Activated CD4-positive, alpha-beta T cell treated with anti-CD3 and anti-CD28 coated beads, Interleukin-10, Interleukin-2, amounts not matched to agents 100 ng/mL and 50 ng/mL, durations not matched to agents 16 hours and 8 hours (primary cell): ENCODE results near the gene PPP3R1.

Source experiments
- DNase-seq: peaks from one replicate; pipeline ENCODE4 v3.0.0-alpha.2; 2020

The PPP3R1 gene

DNA sequence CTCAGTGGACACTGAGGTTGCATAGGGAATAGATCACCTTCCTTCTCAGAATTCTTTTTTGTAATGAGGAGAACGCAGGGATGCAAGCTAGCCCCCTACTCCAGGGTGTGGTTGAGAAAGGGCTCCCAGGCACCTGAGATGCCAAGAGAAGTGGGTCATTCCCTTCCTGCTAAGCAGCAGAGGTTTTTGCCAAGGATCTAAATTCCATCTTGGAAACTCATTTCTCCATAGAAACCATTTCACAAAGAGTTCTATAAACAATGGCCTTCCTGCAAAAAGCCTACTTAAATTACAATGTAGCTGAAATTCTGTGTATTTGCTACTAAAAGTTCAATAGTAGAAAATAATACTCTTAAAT is 3.7 kb upstream of the PPP3R1 start:
- DNase-seq, result no peak

DNA sequence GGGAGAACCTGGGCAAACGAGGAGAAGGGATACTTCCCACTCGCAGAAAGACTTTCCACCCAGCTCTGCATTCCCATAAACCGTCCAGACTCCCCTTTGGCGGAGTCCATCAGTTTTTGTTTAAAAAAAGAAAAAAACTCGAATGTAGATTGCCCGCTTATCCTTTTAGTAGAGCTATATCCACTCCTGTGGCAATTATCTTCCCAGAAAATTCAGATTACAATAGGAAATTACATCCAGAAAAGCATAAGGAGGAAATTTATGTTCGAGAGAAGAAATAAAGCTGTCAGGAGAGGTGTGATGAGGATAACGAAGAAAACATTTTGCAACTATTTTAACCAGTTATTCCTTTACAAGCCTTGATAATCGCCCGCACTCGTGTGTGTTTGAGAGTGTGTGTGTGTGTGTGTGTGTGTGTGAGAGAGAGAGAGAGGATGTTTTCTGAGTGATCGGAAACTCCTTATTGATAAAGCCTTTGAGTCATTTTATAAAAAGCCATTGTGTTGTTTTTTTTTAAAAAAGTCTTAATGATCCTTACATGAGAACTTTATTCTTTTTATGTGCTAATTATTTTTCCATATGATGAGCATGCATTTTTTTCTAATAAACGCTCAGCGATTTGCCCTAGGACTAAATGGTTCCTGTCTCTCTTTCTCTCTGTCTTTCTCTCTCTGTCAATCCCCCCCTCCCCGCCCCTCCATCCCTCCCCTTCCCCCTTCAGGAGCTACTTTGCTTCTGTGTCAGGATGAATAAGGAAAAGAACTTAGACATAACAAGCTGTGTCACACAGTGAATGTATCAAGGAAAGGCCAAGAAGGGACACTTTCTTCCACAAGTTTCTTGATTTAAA is 1.1 kb upstream of the PPP3R1 start:
- DNase-seq, result peak; percentile 60

DNA sequence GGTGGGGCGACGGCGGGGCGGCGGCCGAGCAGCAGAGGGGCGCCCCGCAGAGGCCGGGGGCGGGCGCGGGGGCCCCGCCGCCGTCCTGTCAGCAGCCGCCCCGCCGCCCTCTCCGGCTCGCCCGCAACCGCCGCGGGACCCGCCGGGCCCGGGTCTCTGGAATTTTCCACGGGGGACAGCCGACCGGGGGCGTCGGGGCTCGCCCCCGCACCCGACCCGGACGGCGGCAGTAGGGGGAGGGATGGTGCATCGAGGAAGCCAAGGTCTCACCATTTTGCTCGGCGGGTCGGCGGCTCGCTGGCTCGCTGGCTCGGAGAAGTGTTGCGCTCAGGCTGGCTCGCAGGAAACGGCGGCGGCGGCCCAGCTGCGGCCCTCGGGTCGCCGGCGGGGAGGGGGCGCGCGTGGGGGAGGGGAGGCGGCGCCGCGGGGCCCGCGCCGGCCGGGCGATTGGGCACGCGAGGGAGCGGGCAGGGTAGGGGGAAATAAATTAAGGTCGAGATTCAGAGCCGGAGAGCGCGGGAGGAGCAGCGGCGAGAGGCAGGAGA is 405 bp downstream of the PPP3R1 start:
- DNase-seq, result peak; percentile 34

DNA sequence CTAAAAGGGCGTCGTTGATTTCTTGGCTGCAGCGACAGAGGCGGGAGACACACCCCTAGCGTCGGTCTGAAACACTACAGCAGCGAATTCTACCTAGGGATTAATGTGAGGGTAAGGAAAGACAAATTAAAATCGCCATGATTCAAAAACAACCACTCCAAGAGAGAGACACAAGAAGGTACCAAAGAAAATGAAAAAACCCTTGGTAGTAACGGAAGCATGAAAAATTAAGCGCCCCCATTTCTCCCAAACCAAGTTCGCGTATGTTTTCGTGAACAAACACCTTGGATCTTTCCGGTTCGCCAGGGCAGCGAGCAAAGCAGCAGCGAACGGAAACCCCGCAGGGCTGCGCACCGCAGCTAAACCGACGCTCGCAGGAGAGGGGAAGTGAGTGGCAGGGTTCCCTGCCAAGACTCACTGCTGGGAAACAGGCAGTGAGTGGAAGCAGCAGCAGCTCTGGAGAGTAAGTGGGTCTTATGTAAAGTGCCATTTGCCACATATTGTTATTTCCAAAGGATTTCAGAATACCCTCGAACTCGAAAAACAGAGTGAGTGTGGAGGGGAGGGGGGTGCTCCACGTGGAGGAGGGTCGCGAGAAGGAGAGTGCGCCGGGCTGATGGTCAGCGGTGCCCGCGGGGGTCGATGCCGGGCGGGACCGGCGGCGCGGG is 1.0 kb downstream of the PPP3R1 start:
- peak; percentile 88 for DNase-seq

DNA sequence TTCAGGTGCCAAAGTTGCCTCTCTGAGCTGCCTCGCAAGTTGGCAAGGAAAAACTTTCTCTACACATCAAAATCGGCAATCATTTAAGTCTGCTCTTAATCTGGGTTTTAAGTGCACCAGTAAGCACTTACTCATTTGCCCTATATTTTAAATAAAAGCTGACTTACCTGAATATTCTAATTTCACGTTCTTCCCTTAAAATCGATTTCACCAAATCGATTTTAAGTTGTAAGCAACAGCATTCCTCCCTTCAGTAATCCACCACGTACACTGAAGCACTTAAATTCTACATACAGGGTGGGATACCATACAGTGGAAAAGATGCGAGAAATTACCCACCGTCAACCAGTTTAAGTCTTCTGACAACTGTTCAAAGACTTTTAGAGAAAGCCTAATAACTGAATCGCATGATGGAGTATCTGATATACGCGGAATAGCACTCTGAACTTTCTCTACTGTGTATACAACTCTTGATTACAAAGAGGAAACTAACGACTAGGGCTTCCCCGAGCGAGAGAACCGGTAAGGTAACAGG is 1.6 kb downstream of the PPP3R1 start:
- DNase-seq, result no peak

DNA sequence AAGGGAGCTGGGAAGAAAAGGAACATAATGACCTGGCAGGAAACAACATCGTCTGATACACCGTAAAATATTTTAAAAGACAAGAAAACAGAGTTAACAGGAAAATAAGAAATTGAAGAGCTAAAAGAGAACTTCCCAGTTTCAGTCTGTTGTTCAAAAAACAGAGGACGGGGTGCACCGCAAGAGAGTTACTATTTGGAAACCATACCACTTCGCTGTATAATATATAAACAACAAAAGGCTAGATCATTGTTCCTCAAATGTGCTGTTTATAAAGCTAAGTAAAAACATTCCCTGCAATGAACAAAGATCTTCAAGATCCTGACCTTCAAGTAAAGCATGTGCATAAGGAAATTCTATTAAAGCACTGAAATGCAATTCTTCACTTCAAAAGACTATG is 2.1 kb downstream of the PPP3R1 start:
- DNase-seq, result no peak

DNA sequence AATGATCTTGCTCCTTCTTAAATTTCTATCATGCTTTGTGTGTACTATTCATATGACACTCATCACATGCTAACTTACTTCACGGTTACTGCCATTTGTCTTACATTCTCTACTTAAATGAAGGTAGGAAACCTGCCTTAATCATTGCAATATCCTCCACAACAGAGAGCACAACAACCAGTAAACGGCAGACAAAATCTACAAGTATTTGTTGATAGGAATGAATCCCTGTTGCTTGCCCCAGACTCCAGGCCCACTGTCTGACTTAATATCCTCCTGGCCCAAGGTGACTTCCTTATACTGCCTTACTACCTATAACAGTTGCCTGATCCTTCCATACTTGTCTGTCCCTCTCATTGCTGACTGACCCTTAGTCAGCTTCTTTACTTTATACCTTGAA is 3.5 kb downstream of the PPP3R1 start:
- no peak for DNase-seq

DNA sequence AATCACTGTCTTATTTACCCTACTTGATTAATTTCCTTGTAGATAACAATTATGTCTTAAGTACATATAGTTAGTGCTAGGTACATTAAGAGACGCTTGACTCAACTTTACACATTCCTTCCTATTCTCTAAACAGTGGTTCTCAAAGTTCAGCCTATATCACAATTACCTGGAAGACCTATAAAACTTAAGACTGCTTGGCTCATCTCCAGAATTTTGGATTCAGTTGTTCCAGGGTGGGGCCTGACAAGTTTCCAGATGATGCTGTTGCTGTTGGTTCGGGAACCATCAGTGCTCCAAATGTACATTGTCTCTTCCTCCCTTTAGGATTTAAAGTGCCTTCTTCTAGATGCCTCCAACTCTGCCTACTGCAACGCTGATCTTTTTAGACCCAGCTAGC is 4.0 kb downstream of the PPP3R1 start:
- DNase-seq, result no peak

DNA sequence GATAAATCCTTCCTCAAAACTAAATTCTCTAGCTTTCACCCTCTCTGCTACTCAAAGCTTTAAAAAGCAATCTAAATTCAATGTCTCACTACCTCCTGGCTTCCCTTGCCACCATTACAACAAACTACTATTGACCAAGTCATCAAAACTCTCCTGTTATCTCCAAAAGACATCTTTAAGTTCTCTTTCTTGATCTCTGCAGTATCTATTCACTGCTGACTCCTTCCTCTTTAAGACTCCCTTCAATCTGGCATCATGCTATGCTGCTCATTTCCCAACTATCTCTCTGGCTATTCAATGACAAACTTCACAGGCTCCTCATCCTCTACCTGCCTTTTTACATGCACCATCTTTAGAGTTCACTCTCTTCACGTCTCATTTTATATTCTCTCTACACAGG is 5.9 kb downstream of the PPP3R1 start:
- no peak for DNase-seq

DNA sequence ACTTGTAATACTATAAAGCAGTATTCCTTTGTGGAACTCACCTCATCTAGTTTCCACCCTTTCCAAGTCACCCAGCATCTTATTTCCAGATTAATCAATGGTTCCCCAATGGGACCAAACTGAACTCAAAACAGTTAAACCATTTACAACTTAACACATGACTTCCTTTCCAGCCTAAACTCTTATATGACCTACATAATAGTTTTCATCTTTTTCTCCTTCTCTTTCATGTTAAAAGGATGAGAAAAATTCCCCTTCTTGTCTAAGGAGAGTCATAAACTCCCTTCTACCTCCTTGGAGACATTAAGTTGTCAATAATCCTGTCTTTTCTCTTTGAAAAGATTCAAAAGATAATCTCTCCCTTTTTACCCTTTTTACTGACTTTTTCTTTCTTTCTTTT is 6.7 kb downstream of the PPP3R1 start:
- DNase-seq, result no peak

DNA sequence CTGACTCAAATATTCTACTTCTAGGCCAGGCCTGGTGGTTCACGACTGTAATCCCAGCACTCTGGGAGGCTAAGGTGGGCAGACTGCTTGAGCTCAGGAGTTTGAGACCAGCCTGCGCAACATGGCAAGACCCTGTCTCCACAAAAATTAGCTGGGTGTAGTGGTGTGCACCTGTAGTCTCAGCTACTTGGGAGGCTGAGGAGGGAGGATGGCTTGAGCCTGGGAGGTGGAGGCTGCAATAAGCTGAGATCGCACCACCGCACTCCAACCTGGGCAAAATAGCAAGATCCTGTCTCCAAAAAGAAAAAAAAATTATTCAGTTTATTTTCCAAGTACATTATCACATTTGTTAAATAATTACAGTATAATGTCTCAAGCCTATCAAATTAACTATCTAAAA is 7.3 kb downstream of the PPP3R1 start:
- DNase-seq, result no peak

DNA sequence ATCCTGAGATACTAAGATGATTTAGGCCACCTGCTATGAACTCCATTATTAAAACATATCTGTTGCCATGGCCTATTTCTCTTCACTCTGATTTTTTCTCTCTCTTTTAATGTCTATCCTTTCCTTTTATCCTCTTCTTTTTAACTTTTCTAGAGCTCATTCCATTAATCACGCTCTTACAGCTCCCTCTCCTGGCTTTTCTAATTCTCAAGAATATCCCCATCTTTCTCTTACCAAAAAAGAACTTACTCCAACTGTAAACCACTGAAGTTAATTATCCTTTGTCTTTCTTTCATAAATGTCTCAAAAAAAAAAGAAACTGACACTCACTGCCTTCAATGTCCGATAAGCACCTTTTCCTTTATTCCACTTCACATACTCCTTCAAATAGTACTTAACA is 7.9 kb downstream of the PPP3R1 start:
- no peak for DNase-seq

DNA sequence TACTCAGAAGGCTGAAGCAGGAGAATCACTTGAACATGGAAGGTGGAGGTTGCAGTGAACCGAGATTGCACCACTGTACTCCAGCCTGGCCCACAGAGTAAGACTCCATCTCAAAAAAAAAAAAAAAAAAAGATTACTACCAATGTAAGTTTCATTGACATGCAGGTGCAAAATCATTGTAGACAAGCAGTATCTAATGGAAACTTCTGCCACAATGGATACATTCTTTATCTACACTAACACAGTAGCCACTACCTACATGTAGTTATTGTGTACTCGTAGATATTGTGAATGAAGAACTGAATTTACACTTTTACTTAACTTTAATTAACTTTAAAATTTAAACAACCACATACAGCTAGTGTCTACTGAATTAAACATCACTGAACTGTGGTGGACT is 10.6 kb downstream of the PPP3R1 start:
- DNase-seq, result no peak

DNA sequence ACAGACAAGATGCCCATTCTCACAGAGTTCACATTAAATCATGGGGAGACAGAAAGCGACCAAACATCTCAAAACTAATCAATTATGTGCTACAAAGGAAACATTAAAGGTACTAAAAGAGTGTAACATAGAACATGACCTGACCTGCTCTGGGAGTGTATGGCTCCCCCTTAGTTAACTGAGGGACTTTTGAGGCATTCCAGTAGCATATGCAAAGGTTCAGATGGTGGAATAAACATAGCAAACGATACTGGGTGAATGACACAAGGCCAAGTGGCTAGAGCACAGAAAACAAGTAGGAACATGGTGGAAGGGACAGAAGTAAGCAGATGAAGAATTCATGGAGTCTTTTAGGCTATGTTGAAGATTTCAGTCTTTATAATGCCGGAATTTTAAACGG is 11.9 kb downstream of the PPP3R1 start:
- no peak for DNase-seq

DNA sequence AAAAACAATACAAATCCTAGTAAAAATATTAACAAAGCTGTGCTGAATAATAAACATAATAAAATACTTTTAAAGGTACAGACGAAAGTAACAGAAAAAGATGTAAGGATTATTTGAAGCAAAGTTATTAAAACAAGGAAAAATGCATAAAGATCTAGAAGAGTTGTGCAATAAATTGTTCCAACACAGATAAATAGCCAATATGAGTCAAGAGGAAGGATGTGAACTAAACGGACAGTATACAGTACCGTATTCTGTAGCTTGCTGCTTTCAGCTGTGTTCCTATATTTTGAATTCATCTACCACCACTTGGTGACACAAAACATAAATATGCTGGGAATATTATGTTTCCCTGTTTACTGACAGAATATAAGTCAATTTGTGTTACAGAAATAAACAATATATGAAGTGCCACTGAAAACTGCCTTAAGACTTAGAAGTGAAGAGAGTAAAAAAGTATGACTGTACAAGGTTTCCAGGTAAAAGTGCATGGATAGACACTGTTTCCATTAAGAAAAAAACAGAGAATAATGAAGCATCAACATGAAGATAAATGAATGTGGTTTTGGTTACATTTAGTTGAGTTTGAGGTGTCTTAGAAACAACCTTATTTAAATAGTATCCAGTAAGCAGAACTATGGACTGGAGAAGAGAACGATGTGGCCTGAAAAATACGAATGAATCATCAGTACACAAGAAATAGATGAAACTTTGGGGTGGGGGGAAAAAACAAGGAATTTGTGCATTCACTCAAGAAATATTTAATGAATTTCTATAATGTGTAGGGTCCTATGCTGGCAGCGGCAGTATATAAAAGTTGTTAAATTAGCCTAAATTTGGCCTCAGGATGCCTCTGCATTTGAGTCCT is 13.1 kb downstream of the PPP3R1 start:
- no peak for DNase-seq

DNA sequence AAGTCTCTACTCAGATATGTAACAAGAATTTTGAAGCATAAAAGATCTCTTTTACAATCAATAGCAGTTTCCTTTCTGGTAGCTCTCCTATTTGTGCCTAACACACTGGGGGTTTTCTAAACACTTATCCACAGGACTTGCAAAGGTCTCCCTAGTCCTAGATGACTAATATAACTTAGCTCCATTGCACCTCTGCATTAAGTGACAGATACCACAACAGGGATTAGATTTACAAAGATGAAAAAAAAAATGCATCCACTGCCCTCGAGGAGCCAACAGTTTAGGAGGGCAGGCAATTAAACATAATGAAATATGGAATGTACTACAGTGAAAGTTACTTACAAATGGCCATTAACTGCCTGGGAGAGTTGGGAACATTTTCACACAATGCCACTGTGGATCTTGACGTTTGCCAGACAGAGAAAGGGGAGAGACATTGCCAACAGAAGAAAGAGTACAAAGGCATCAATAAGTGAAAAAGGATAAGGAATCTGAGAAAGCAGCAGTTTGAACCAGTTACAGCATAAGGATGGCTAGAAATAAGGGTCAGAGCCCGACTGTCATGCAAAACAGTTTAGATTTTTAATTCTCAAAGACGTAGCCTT is 14.3 kb downstream of the PPP3R1 start:
- DNase-seq, result no peak

DNA sequence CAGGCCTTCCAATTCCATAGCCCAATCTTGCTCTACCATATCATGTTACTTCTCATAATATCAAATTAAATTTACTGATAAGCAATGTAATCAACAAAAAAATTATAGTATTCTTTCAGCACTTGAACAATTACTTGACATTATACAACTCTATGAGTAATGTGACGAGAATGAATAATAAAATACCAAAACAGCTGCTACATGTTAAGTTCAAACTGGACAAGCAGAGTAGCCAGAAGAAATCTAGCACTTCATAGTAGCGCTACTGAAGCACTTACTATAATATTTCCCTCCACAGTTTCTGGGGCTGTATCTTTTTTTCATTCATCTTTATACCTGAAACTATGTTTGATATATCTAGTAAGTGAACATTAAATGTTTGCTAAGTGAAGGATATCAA is 14.9 kb downstream of the PPP3R1 start:
- no peak for DNase-seq

DNA sequence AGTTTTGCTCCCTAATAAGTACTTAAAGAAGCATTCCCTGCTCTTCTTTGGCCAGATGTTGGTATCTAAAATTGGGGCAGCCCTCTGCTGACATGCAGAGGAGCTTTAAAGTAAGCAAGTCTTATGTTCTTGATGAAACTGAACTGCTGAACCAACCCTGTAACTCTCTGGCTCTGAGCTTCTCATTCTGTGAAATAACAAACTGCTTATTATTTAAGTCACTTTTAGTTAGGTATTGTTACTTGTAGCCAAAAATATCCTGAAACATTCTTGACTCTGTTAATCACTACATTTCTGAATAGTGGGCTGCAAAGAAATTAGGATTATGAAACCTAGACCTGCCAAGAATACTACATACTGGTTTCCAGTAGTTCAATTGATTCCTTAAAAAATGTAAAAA is 15.5 kb downstream of the PPP3R1 start:
- DNase-seq, result no peak

DNA sequence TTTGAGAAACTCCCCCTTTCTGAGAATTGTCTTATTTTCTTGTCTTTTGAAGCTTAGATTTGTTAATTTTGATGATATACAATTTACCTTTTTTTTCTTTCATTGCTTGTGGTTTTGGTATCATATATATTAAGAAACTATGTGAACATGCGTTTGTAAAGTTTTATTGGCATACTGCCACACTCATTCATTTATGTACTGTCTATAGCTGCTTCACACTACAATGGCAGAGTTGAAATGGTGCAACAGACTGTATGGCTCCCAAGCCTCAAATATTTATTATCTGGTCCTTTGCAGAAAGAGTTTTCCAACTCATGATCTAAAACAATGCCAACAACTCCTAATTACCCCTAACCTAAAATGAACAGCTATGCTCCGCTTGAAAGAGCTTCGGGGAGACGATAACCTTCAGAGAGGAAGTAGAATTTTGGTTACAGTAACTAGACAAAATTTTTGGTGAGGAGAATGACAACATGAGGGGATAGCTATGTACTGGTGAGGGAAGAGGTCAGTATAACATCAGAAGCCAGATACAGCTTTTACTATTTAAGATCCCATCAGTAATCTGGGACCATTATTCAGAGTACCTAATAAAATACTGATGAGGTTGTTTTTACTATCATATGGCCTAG is 16.1 kb downstream of the PPP3R1 start:
- no peak for DNase-seq

DNA sequence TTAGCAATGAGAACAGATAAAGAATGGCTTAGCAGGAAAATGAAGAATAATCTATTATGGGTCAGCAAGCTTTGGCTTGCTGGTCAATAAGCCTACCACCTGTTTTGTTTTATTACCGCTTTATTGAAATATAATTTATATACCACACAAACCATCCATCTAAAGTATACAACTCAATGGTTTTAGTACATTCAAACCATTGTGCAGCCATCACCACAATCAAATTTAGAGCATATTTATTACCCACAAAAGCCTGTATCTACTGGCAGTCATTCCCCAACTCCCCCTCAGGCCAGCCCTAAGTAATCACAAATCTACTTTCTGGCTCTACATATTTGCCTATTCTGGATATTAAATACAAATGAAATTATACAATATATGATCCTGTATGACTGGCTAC is 17.2 kb downstream of the PPP3R1 start:
- no peak for DNase-seq

DNA sequence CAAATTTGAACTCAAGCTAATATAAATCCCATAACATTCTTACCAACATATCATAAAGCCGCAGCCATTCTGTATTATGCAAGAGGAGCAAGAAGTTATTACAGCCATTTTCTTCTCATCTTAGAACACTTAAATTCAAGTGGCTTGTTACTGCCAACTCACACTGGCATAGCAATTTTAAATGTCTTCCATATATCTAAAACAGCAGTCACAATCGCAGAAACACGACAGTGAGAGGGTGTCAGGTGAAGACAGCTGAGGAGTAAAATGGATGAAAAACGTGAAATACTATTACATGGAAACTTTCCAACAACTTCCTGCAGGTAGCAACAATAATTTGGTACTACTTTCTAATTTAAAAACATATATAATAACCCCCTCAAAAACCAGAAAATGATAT is 17.9 kb downstream of the PPP3R1 start:
- DNase-seq, result no peak

DNA sequence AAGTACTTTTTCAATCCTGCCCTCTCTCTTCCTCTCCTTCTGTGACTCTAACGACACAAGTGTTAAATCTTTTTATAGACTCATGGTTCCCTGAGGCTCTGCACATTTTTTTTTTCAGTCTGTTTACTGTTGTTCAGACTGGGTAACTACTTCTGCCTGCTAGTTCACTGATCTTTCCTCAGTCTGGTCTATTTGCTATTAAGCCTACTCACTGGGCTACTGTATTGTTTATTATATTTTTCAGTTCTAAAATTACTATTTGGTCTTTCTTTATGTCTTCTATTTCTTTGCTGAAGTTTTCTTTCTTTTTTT is 21.3 kb downstream of the PPP3R1 start:
- no peak for DNase-seq
